ENCODE results near the gene MTRR. TPM values are rescaled to one million over a fixed set of nuclear protein-coding genes. Genes with fewer than 3 reads are reported as not detected.

The MTRR gene
- total RNA-seq, 1 experiment from 2014 or later: 57.8 TPM

DNA sequence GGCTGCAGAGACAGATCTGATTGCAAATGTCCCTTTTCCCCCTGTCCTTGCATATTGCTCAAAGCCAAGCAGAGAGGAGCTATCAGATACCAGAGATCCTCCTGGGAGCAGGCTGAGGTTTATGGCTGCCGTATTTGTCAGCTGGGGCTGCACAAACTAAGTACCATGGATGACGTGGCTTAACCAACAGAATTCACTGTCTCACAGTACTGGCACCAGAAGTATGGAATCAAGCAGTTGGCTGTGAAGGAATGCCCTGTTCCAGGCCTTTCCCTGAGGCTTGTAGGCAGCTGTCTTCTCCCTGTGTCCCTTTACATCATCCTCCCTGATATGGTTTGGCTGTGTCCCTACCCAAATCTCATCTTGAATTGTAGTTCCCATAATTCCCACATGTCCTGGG, 20.7 kb upstream of the MTRR start:
- H3K9me3 ChIP-seq (ENCODE audit: control insufficient read depth, insufficient read depth, low read depth, low read length): no peaks in the 10 kb centered on the region
- no peaks in the 10 kb centered on the region for H3K36me3 ChIP-seq (ENCODE audit: control insufficient read depth, insufficient read depth, low read length)
- H3K27me3 ChIP-seq (ENCODE audit: control insufficient read depth, insufficient read depth, low read length): peaks cover 3% of the 10 kb centered on the region; the same call in 1 of the 2 replicates
- no TSS peak for BruUV-seq (replicated peaks)
- no peak overlapping the region for H3K4me3 ChIP-seq (ENCODE audit: low read depth in 2 of 2, low read length in 2 of 2)
- ChIA-PET POLR2A (no interaction called here), CTCF (no interaction called here)
- H3K27ac ChIP-seq (ENCODE audit: low read length): no peak overlapping the region
- TF ChIP-seq CTCF (IDR thresholded peaks at IDR 0.05) (no peak), TCF7L2 (IDR thresholded peaks at IDR 0.05; ENCODE audit: low read depth, low read length) (no peak), REST (IDR thresholded peaks at IDR 0.05; ENCODE audit: insufficient read depth in 1 of 2, low read depth in 2 of 2, low read length in 1 of 2) (no peak), SIN3A (IDR thresholded peaks at IDR 0.05; ENCODE audit: borderline replicate concordance, insufficient read depth, low read depth, low read length) (no peak), POLR2AphosphoS5 (IDR thresholded peaks at IDR 0.05; ENCODE audit: low read depth, low read length) (no peak)
- no peak for ATAC-seq
- intact Hi-C loops (cut with micrococcal nuclease; ENCODE audit: unreplicated experiment): no loop called here
- no peaks in the 10 kb centered on the region for H3K4me1 ChIP-seq (ENCODE audit: control insufficient read depth, insufficient read depth, low read length)
- DNase-seq (ENCODE audit: low read depth, low spot score): no peak
- in situ Hi-C loops (cut with HindIII; ENCODE audit: low pct_unique_long_range_greater_than_20kb, low sequenced_read_pairs): no loop called here

- no peaks in the 10 kb centered on the region for H3K36me3 ChIP-seq (ENCODE audit: control insufficient read depth, insufficient read depth, low read length)
- DNase-seq (ENCODE audit: low read depth, low spot score) (no peak), ATAC-seq (no peak)
- no peak for TF ChIP-seq SIN3A (IDR thresholded peaks at IDR 0.05; ENCODE audit: borderline replicate concordance, insufficient read depth, low read depth, low read length)
- TF ChIP-seq CTCF (IDR thresholded peaks at IDR 0.05): no peak
- TF ChIP-seq REST (IDR thresholded peaks at IDR 0.05; ENCODE audit: insufficient read depth in 1 of 2, low read depth in 2 of 2, low read length in 1 of 2): no peak
- no peak for TF ChIP-seq TCF7L2 (IDR thresholded peaks at IDR 0.05; ENCODE audit: low read depth, low read length)
- no peak for TF ChIP-seq POLR2AphosphoS5 (IDR thresholded peaks at IDR 0.05; ENCODE audit: low read depth, low read length)
- CTCF ChIA-PET: no interaction called here
- no peak overlapping the region for H3K27ac ChIP-seq (ENCODE audit: low read length)
- POLR2A ChIA-PET: interaction anchor here (0.7 kb wide), 1 partner anchor 54 kb away, joined by 3 read pairs; no protein-coding TSS in a partner anchor
- no peaks in the 10 kb centered on the region for H3K4me1 ChIP-seq (ENCODE audit: control insufficient read depth, insufficient read depth, low read length)
- H3K27me3 ChIP-seq (ENCODE audit: control insufficient read depth, insufficient read depth, low read length): no peaks in the 10 kb centered on the region
- no peaks in the 10 kb centered on the region for H3K9me3 ChIP-seq (ENCODE audit: control insufficient read depth, insufficient read depth, low read depth, low read length)
- intact Hi-C loops (cut with micrococcal nuclease; ENCODE audit: unreplicated experiment): no loop called here
- BruUV-seq (replicated peaks): no TSS peak
- in situ Hi-C loops (cut with HindIII; ENCODE audit: low pct_unique_long_range_greater_than_20kb, low sequenced_read_pairs): no loop called here
- H3K4me3 ChIP-seq (ENCODE audit: low read depth in 2 of 2, low read length in 2 of 2): no peak overlapping the region
These were observed 19.1 kb upstream of the MTRR start for GRCh38 chr5:7849681-7850394.
